HG02763 (cell line): ENCODE results near the gene APPBP2.

Source experiments
- ATAC-seq: cut with Tn5 transposase; IDR thresholded peaks from one replicate; pipeline ENCODE4 v1.9.1; 2021; ENCODE audit warnings: mild to moderate bottlenecking, moderate library complexity; ENCODE audit not compliant: unreplicated experiment

The APPBP2 gene

DNA sequence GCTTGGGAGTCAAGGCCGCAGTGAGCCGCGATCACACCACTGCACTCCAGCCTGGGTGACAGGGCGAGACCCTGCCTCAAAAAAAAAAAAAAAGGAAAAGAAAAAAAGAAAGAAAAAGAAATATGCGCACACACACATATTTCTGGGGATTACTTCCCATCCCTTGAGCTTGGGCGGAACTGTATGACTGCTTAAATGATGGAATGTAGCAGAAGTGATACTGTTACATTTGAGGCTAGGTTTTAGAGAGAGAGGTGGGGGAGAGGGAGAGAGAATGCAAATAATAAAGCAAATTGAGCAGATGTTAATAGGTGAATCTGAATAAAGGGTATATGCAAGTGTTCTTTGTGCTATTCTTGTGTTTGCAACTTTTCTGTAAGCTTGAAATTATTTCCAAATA, 122.1 kb downstream of the APPBP2 start:
- no peak for ATAC-seq

DNA sequence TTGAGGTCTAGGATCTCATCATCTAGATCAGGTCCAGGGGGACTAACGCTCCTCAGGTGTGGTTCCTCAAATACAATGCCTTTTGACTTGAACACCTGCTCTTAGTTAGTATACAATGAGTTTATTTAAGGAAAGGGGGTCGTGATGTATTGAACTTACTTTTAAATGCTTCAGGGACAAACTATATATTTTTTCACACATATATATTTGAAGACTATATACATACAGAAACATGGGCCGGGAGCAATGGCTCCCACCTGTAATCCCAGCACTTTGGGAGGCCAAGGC, 122.6 kb downstream of the APPBP2 start:
- ATAC-seq, result no peak

DNA sequence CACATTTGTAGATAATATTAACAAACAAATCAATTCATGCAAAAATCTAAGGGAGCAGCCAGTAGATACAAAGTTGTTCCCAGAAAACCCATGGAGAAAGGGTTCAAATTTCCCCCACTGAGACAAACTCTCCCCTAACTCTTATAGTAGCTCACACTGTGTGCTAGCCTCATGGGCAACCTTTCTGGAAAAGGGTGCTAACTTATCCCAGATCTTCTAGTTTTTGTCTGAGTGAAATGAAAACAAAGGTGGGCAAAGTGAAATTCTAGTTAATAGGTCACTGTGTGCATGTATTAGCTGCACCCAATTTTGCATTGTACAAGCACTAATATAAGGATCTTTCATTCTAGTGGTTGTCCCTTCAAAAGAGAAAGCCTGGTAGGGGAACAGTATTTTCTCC, 124.2 kb downstream of the APPBP2 start:
- no peak for ATAC-seq

GRCh38 chr17:60398227-60398959, 127.6 kb downstream of the APPBP2 start:
- no peak for ATAC-seq

DNA sequence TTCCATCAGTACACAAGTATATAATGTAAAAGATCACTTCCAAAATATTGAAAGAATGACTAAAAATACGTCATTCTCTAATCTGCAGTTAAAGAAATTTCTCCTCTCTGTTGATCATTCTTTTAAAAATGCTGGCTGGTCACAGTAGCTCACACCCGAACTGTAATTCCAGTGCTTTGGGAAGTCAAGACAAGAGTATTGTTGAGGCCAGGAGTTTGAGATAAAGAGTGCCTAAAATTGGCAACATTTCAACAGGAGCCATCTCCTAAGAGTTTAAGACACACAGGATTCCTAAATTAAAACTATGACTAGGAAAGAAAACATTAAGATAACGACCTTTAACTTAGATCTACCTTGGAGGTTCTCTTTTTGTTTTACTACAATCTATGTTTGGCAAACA, 129.6 kb downstream of the APPBP2 start:
- no peak for ATAC-seq

- ATAC-seq, result no peak
Measured at GRCh38 chr17:60395508-60396065, 130.5 kb downstream of the APPBP2 start.

DNA sequence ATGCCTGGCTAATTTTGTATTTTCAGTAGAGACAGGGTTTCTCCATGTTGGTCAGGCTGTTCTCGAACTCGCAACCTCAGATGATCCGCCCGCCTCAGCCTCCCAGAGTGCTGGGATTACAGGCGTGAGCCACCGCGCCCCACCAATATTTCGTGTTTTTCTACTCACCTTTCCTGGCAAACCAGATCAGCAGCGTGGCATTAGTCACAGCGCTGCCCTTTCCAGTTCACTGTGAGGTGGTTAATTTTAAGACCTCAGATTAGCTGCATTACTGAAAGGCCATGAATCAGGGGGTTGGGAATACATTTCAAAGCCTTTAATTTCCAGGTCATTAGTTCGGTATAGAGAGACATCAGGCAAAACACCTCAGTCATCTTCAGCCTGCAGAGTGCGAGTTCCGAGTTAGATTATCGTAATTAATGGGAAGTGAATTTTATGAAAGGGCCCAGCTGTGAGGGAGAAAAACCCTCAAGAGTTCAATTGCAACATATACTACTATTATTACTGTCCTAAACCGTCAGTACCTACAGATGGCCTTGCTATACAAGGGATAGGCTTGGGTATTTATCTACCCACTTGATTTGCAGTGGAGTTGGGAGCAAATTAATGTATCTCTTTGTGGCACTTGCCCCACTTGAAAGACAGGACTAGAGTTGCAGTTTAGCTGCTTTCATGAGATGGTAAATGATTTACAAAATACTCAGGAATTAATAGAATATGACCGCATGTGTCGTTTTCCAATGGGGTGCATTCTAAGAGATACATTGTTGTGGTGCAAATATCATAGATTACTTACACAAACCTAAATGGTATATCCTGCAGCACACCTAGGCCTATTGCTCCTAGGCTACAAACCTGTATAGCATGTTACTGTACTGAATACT, 132.0 kb downstream of the APPBP2 start:
- no peak for ATAC-seq
